Measurements from ENCODE around the gene HMGXB3.

HMGXB3 gene

DNA sequence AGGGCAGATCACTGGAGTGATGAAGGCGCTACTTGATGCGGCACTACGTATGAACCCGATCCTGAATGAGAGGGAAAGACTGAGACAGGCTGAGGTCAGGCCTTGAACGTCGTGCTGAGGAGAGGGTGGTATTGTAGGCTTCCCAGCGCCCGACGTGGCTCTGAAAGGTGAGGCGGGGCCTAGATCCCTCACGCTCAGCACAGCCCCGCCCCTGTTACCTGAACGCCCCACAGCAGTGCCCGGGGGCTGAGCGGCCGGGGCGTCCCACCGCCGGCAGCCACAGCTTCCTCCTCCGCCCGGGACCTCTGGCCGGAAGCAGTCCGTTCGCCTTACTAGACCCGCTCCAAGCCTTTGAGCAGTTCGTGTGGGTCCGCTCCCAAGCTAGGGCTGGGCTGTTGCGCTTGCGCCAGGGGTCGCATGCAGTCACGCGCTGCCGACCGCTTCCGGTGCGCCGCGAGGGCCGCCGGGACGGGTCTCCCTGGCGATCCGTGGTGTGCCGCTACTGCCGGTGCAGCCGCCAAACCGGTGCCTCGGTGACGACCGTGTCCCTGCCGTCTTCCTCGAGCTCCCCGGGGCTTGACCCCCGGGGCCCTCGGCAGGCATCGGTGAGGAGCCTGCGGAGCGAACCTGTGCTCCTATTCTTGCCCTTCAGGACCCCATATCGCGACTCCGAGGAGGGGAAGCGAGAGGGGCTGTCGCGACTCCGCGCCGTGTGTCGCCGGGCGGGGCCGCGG, at the start of gene HMGXB3, which contains the start of gene TIGD6:
Gene HMGXB3, plus strand, starts transcription at position 484 of the 734 bp plus-strand sequence. CDS start 4,114 bp downstream, outside the sequence.
Gene TIGD6, minus strand, starts transcription at position 399 of the 734 bp plus-strand sequence. CDS start 4,306 bp downstream, outside the sequence.
- DNase-seq (ENCODE audit: low read depth in 2 of 2): peak; percentile 66 to 68

DNA sequence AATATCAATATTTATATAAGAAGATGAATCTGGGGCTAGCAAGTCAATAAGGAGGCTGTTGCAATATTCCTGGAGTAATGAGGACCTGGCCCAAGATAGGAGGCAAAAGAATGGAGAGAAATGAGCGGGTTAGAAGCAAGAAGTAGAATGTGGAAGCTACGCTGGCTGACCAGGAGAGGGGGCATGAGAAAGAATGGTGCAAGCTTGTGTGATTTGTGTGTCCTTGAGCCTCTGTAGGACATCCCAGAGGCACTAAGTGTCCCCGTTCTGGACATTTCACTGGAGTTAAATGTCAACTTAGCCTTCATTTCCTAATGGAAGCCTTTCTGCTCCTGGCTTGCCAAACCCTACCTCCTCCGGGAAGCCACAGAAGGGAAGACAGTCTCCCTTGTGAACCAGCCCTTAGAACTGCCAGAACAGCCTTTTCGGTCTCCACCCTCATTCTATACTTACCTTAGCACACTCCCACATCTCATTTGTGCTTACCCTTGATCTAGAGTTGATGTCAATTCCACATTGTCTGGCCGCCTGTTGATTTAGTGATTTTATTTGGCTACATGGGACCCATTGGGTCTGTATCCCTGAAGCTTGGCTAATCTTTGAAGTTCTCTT, 49.3 kb upstream of the HMGXB3 start:
- DNase-seq (ENCODE audit: low read depth in 2 of 2): no peak

DNA sequence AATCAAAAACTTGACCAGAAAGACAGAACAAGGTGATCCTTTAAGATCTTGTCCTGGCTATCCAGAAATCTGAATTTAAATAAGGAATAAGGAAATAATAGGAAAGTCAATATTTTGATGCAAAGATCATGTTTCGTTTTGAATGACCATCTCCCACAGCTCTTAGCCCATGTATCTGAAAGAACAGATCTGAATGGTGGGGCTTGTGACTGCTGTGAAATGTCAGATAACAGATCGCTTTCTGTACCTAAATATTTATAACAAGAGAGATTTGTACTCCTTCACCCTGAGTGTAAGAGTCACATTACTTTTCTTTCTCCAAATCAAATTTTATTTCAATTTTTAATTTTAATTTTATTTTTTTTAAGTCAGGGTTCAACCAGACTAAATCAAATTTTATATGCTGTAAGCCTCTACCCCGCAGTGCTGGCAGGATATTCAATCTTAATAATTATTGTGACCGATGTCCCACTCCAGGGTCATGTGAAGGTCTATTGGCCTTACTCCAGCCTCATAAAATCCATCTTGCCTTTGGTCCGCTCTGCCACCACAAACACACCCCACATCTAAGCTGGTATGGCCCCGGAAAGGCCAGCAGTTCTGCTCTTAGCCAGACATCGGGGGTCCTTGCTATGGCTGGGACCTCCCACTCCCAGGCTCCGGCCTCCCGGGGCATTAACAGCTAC, 47.0 kb upstream of the HMGXB3 start:
- DNase-seq (ENCODE audit: low read depth in 2 of 2): no peak

- no peak for DNase-seq (ENCODE audit: low read depth in 2 of 2)
Measured at GRCh38 chr5:149954798-149955197, 45.7 kb upstream of the HMGXB3 start.

DNA sequence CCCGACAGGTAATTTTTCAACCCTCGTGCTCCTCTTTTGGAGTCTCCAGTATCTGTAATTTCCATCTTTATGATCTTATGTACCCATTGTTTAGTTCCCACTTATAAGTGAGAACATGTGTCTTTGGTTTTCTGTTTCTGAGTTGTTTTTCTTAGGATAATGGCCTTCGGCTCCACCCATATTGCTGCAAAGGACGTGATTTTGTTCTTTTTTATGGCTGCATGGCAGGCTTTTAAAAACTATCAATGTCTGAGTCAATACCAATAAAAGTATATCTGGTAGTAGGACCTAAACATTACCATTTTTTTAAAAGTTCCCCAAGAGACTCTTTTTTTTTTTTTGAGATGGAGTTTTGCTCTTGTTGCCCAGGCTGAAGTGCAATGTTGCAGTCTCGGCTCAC, 43.9 kb upstream of the HMGXB3 start:
- DNase-seq (ENCODE audit: low read depth in 2 of 2): no peak

DNA sequence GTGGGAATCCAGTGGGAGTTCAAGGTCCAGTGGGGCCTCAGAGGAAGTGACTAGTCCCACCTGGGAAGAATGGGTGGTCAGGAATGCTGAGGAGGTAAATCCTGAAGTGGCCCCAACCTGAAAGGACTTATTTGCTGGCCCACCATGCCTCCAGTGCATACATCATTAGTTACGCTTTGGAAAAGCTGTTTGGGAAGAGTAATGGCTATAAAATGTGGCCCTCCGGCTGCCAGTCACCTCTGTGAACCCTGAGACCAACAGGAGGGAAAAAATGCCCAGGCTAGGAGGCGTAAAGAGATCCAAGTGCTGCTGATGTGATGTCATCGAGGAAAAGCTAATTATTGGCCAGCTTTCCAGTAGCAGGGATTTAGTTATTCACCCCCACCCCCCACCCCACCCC, 42.7 kb upstream of the HMGXB3 start:
- no peak for DNase-seq (ENCODE audit: low read depth in 2 of 2)

- DNase-seq (ENCODE audit: low read depth in 2 of 2): peak in 1 of 2 donors; percentile 20
Measured at GRCh38 chr5:149959406-149960236, 40.9 kb upstream of the HMGXB3 start.

- DNase-seq (ENCODE audit: low read depth in 2 of 2): peak; percentile 86 to 90
Measured at GRCh38 chr5:149960272-149961185, 40.0 kb upstream of the HMGXB3 start, which contains the start of gene SLC26A2. Gene SLC26A2 (plus strand): TSS chr5:149960758. CDS start chr5:149977653, 16,895 bp downstream.

DNA sequence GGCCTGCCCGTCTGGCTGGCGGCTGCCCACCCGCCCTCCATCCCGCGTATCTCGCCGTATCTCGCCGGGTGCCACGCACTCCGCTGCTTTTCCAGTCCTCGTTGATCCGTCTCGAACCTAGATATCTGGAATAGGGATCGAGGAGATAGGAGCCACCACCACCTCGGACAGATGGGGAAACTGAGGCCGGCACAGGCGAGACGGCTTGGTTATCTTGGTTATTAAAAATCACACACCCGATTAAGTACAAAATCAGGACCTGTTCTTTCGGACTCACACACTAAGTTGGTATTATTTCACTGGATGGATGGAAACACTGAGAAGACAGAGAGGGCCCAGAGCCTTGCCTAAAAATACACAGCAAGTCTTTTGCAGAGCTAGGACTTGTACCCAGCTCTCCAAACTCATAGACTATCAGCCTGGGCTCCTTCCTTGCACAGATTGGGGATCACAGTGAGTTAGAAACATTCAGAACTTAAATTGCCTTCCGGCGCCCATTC, 39.3 kb upstream of the HMGXB3 start:
- no peak for DNase-seq (ENCODE audit: low read depth in 2 of 2)

GRCh38 chr5:149961957-149962409, 38.6 kb upstream of the HMGXB3 start:
- no peak for DNase-seq (ENCODE audit: low read depth in 2 of 2)

DNA sequence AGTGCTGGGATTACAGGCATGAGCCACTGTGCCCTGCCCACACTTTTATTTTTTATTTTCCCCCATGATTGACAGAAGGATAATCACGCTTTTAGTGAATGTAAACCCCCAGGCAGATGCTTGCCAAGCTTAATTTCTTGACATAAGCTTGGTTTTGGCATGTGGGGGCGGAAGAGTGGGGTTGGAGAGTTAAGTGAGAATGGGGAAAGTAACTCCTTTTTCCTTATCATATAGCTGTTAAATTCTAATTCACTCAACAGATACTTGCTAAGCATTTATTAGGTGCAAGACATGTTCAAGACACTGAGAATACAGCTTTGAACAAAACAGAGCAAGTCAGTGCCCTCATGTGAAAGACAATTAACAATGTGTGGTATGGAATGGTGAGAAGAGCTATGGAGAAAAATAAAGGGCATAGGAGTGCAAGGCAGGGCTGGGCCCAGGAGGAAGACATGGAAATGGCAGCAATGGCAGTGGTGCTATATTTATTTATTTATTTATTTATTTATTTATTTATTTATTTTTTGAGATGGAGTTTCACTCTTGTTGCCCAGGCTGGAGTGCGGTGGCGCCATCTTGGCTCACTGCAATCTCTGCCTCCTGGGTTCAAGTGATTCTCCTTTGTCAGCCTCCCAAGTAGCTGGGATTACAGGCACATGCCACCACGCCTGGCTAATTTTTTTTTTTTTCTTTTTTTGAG, 37.8 kb upstream of the HMGXB3 start:
- DNase-seq (ENCODE audit: low read depth in 2 of 2): no peak

GRCh38 chr5:149963729-149964128, 36.8 kb upstream of the HMGXB3 start:
- no peak for DNase-seq (ENCODE audit: low read depth in 2 of 2)

DNA sequence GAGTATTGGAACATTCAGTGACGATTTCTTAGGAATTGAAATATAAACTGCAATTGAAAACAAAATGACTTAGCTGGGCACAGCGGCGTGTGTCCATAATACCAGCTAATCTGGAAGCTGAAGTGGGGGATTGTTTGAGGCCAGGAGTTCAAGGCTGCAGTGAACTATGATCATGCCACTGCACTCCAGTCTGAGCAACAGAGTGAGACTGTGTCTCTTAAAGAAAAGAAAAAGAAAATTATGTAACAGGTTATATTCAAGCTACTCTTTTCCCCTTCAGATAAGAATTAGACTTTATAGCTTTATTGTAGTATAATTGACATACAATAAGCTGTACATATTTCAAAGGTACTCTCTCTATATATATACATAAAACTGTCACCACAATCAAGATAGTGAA, 33.6 kb upstream of the HMGXB3 start:
- DNase-seq (ENCODE audit: low read depth in 2 of 2): no peak

GRCh38 chr5:149969181-149969930, 31.2 kb upstream of the HMGXB3 start:
- DNase-seq (ENCODE audit: low read depth in 2 of 2): no peak

DNA sequence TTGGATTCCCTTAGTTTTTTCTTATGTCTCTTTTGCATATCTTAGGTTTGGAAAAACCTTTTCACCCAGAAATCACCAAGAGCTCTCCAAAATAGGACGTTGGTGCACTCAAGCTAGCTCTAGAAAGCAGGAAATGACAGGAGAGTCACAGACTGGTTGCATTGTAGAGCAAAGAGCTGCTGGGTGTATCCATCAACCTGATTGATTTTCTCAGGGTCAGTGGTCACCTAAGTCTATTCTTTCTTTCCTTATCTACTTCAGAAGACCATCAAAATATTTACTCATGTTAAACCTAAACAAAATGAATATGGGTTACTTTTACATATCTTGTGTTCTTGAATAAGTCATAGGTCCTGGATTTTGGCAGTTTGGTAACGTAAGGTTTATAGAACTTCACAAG, 25.1 kb upstream of the HMGXB3 start:
- DNase-seq (ENCODE audit: low read depth in 2 of 2): no peak

DNA sequence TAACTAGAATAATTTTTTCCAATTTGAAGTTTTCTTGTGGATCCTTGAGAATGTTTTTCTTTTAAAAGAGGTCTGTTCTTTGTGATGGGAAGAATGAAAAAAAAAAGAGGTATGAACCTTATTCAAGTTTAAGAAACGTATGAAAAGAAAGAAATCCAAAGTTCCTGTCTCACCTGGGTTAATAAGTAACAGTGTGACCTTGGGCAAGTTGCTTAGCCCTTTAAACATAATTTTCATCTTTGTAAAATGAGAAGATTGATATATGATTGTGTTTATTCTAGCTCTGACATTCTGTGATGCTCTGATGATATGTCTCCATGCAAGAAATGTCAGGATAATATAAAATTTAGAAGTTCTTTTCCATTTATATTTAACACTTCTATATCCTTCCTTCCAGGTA, 20.6 kb upstream of the HMGXB3 start:
- no peak for DNase-seq (ENCODE audit: low read depth in 2 of 2)

DNA sequence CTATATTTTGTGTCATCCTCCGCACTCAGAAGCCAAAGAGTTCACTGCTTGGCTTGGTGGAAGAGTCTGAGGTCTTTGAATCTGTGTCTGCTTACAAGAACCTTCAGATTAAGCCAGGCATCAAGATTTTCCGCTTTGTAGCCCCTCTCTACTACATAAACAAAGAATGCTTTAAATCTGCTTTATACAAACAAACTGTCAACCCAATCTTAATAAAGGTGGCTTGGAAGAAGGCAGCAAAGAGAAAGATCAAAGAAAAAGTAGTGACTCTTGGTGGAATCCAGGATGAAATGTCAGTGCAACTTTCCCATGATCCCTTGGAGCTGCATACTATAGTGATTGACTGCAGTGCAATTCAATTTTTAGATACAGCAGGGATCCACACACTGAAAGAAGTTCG, 19.3 kb upstream of the HMGXB3 start:
- DNase-seq (ENCODE audit: low read depth in 2 of 2): no peak

GRCh38 chr5:149982505-149982904, 18.0 kb upstream of the HMGXB3 start:
- DNase-seq (ENCODE audit: low read depth in 2 of 2): no peak

DNA sequence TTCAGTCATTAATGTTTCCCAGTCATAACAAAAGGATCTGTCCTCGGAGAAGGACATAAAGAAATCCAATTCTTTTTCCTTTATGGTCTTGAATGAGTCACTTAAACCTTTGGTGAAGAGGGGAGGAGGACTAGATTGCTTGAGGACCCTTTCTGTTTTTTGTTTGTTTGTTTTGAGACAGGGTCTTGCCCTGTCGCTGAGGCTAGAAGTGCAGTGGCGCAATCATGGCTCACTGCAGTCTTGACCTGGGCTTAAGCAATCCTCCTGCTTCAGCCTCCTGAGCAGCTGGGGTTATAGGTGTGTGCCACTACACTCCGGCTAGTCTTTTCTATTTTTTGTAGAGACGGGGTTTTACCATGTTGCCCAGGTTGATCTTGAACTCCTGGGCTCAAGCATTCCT, 12.4 kb upstream of the HMGXB3 start:
- DNase-seq (ENCODE audit: low read depth in 2 of 2): no peak
